Measurements from ENCODE around the gene LPP.

- TF ChIP-seq POLR2A (IDR thresholded peaks at IDR 0.05; ENCODE audit: low read length) (no peak), GATA1 (IDR thresholded peaks at IDR 0.05; ENCODE audit: low read depth, low read length) (no peak)
Observed at GRCh38 chr3:188539037-188539436, 385.1 kb downstream of the LPP start.
